B cell (primary cell): ENCODE data around the gene RIC8A. TPM values are rescaled to one million over a fixed set of nuclear protein-coding genes. Genes with fewer than 3 reads are reported as not detected.

Source experiments
- ATAC-seq: fragments of 200-7000 bp; cut with Tn5 transposase; one replicate; pipeline ENCODE4 v1.10.0; 2021; ENCODE audit warnings: low read depth, mild to moderate bottlenecking, moderate number of reproducible peaks, moderate library complexity
- CTCF ChIA-PET: fragments of 350-600 bp; sonication (Branson Sonifier 250); formaldehyde crosslinking; loops from one replicate; lab custom pipeline; 2021; ENCODE audit warnings: antibody characterized with exemption, inconsistent platforms; lab: Charles Lee
- POLR2A ChIA-PET: fragments of 350-600 bp; sonication (Branson Sonifier 250); formaldehyde crosslinking; loops from one replicate; lab custom pipeline; 2021; ENCODE audit warnings: antibody characterized with exemption; lab: Charles Lee
- DNase-seq: peaks from one replicate; pipeline ENCODE4 v3.0.0; 2013
- H2AFZ ChIP-seq: 2 replicates; pipeline ENCODE4 v1.6.1; 2012; ENCODE audit warnings: mild to moderate bottlenecking, low read depth, low read length; ENCODE audit not compliant: insufficient read depth, poor library complexity, severe bottlenecking
- H3K27ac ChIP-seq, 2 donors: 1 replicate in 1 of 2; 2 replicates in 1 of 2; pipeline ENCODE4 v1.5.1; 2012 to 2013; ENCODE audit warnings: low read length in 2 of 2, mild to moderate bottlenecking in 2 of 2, moderate library complexity in 1 of 2
- H3K27me3 ChIP-seq, 4 experiments: fragments of 200-600 bp in 1 of 4; sonication (generic) in 1 of 4; replicated peaks in 1 of 4; 1 replicate in 2 of 4; 2 replicates in 2 of 4; pipeline versions ENCODE4 v1.6.1 to v1.7.0; 2013 to 2016; ENCODE audit warnings: low read length in 3 of 4, mild to moderate bottlenecking in 2 of 4, mixed read lengths in 1 of 4, moderate library complexity in 1 of 4; ENCODE audit not compliant: insufficient read depth in 4 of 4, control insufficient read depth in 3 of 4; ENCODE audit errors: control extremely low read depth in 1 of 4
- H3K36me3 ChIP-seq, 2 experiments: replicated peaks in 1 of 2; 1 replicate in 1 of 2; 2 replicates in 1 of 2; pipeline versions ENCODE4 v1.6.1 to v1.7.1; 2013; ENCODE audit warnings: low read length in 1 of 2; ENCODE audit not compliant: insufficient read depth in 2 of 2, control insufficient read depth in 1 of 2; ENCODE audit errors: control extremely low read depth in 1 of 2, extremely low read depth in 1 of 2
- H3K4me1 ChIP-seq, 2 donors: fragments of 200-600 bp in 1 of 2; sonication (generic) in 1 of 2; 1 replicate in 1 of 2; 2 replicates in 1 of 2; pipeline versions ENCODE4 v1.5.1 to v1.6.1; 2013 to 2017; ENCODE audit warnings: low read length in 2 of 2; ENCODE audit not compliant: control insufficient read depth in 2 of 2, insufficient read depth in 2 of 2
- H3K4me2 ChIP-seq: replicated peaks from 2 replicates; pipeline ENCODE3; 2012; ENCODE audit warnings: mild to moderate bottlenecking, low read depth, low read length; ENCODE audit not compliant: poor library complexity, severe bottlenecking
- H3K4me3 ChIP-seq, 5 experiments: fragments of 200-600 bp in 1 of 5; sonication (generic) in 1 of 5; 1 replicate in 3 of 5; 2 replicates in 2 of 5; pipeline versions ENCODE4 v1.5.1 to v1.7.0; 2011 to 2016; ENCODE audit warnings: low read length in 4 of 5, mild to moderate bottlenecking in 4 of 5, low read depth in 2 of 5, control low read depth in 1 of 5, moderate library complexity in 1 of 5; ENCODE audit not compliant: insufficient read depth in 1 of 5; ENCODE audit errors: control extremely low read depth in 1 of 5, extremely low read depth in 1 of 5
- H3K79me2 ChIP-seq: fragments of 200-600 bp; sonication (generic); one replicate; pipeline ENCODE4 v1.6.0; 2016; ENCODE audit warnings: low read length; ENCODE audit not compliant: control insufficient read depth, insufficient read depth
- H3K9ac ChIP-seq: fragments of 200-600 bp; sonication (generic); 2 replicates; pipeline ENCODE4 v1.6.1; 2017; ENCODE audit warnings: mild to moderate bottlenecking, low read length, moderate library complexity
- H3K9me3 ChIP-seq, 3 donors: one replicate each; pipeline versions ENCODE4 v1.6.1 to v1.7.1; 2013; ENCODE audit warnings: low read length in 2 of 3; ENCODE audit not compliant: control insufficient read depth in 2 of 3, insufficient read depth in 1 of 3; ENCODE audit errors: control extremely low read depth in 1 of 3
- H4K20me1 ChIP-seq: 2 replicates; pipeline ENCODE4 v1.6.0; 2012; ENCODE audit warnings: mild to moderate bottlenecking, low read length; ENCODE audit not compliant: insufficient read depth, control insufficient read depth, poor library complexity, severe bottlenecking
- H3K27ac Mint-ChIP-seq: one replicate; pipeline ENCODE4 v1.8.0; 2021; ENCODE audit warnings: mixed read lengths
- H3K27me3 Mint-ChIP-seq: one replicate; pipeline ENCODE4 v1.8.0; 2021; ENCODE audit warnings: mixed read lengths
- H3K4me1 Mint-ChIP-seq: one replicate; pipeline ENCODE4 v1.8.0; 2021; ENCODE audit warnings: mixed read lengths
- H3K4me3 Mint-ChIP-seq: one replicate; pipeline ENCODE4 v1.8.0; 2021; ENCODE audit warnings: mixed read lengths
- H3K9me3 Mint-ChIP-seq: one replicate; pipeline ENCODE4 v1.8.0; 2022; ENCODE audit warnings: mixed read lengths; ENCODE audit not compliant: insufficient read depth
- CTCF ChIP-seq: fragments of 200-600 bp; IDR thresholded peaks from one replicate; pipeline ENCODE4 v1.8.0; 2022; ENCODE audit warnings: antibody characterized with exemption, mild to moderate bottlenecking
- EZH2 ChIP-seq: IDR thresholded peaks from 2 replicates; pipeline ENCODE4 v1.6.1; 2012; ENCODE audit warnings: borderline replicate concordance, low read depth, mild to moderate bottlenecking, moderate library complexity, low read length; ENCODE audit not compliant: insufficient read depth, poor library complexity, severe bottlenecking
- WGBS: methylation state at CpG from one replicate; pipeline ENCODE4 v1.1.5; 2013; ENCODE audit warnings: missing lambda C conversion rate; ENCODE audit not compliant: insufficient coverage; 5-methylcytosine and 5-hydroxymethylcytosine counted together
- intact Hi-C: fragments of 100-400 bp; cut with micrococcal nuclease; formaldehyde crosslinking; loops from one replicate; pipeline ENCODE4 v1.10.0; 2022
- polyA plus RNA-seq: library from polyadenylated mRNA; depleted of rRNA; stranded (reverse); fragments of >200 nt; gene quantifications from 2 replicates; pipeline ENCODE4 v1.2.3, GENCODE V29; 2012
- total RNA-seq, 2 donors: library from RNA; stranded (reverse); fragments of 120-200 nt in 1 of 2; gene quantifications; 1 replicate in 1 of 2; 2 replicates in 1 of 2; pipeline versions ENCODE4 v1.2.3 to v1.2.4, GENCODE V29; 2013 to 2022

RIC8A gene
- total and polyA plus RNA-seq, 2 donors (not counting 1 experiment from before 2014, with no cell fraction given) = 100 to 102 TPM

DNA sequence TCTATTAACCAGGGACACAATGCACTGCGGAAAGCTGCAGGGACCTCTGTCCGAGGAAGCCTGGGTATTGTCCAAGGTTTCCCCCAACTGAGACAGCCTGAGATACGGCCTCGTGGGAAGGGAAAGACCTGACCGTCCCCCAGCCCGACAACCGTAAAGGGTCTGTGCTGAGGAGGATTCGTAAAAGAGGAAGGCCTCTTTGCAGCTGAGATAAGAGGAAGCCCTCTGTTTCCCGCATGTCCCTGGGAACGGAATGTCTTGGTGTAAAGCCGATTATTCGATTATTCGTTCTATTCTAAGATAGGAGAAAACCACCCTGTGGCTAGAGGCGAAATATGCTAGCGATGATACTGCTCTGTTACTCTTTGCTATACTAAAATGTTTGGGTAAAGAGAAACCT is 5.5 kb upstream of the RIC8A start:
- POLR2A ChIA-PET = no interaction called here
- no peak overlapping the region for H3K4me3 Mint-ChIP-seq
- intact Hi-C loops = no loop called here

DNA sequence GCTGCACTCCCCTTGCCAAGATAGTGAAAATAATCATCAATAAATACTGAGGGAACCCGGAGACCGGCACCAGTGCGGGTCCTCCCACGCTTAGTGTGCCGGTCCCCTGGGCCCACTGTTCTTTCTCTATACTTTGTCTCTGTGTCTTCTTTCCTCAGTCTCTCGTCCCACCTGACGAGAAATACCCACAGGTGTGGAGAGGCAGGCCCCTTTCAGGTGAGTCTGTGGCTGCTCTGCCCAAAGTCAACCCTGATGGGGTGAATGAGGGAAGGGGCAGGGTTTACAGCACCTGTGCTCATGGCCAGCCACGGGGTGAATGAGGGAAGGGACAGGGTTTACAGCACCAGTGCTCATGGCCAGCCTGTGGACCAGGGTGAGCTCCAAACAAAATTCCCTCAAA is 5.0 kb upstream of the RIC8A start:
- POLR2A ChIA-PET = no interaction called here
- peaks cover 44% of the 10 kb centered on the region for H3K4me1 Mint-ChIP-seq
- no peak overlapping the region for H3K4me3 ChIP-seq
- no peak overlapping the region for H3K27ac ChIP-seq
- H3K9me3 Mint-ChIP-seq = no peaks in the 10 kb centered on the region
- peaks cover 55% of the 10 kb centered on the region for H4K20me1 ChIP-seq
- TF ChIP-seq EZH2 (no peak), CTCF (no peak)
- peaks cover 14 to 21% of the 10 kb centered on the region in 2 donors for H3K4me1 ChIP-seq
- H3K27me3 ChIP-seq = no peaks in the 10 kb centered on the region
- H2AFZ ChIP-seq = no peak overlapping the region
- ATAC-seq = no peak
- CTCF ChIA-PET = no interaction called here
- H3K9ac ChIP-seq = no peak overlapping the region
- peaks cover 0 to 31% of the 10 kb centered on the region in 2 experiments for H3K36me3 ChIP-seq
- no peak overlapping the region for H3K4me3 Mint-ChIP-seq
- H3K9me3 ChIP-seq = no peaks in the 10 kb centered on the region
- intact Hi-C loops = no loop called here
- WGBS = 77% methylated on average over 5 of the region's 8 CpGs
- DNase-seq = no peak
- H3K4me2 ChIP-seq = no peak overlapping the region
- no peaks in the 10 kb centered on the region for H3K27me3 Mint-ChIP-seq
- peak overlapping the region; percentile 12 for H3K27ac Mint-ChIP-seq
- H3K79me2 ChIP-seq = peaks cover 47% of the 10 kb centered on the region

More for the DNA sequence above, 5.5 kb upstream of the RIC8A start:
- peaks cover 45% of the 10 kb centered on the region for H3K79me2 ChIP-seq
- no peak overlapping the region for H3K4me3 ChIP-seq
- H3K27ac Mint-ChIP-seq = peak overlapping the region; percentile 12
- no peak overlapping the region for H2AFZ ChIP-seq
- H3K4me2 ChIP-seq = no peak overlapping the region
- no peaks in the 10 kb centered on the region for H3K27me3 ChIP-seq
- no peaks in the 10 kb centered on the region for H3K27me3 Mint-ChIP-seq
- peaks cover 0 to 31% of the 10 kb centered on the region in 2 experiments for H3K36me3 ChIP-seq
- H3K27ac ChIP-seq = no peak overlapping the region
- H4K20me1 ChIP-seq = peaks cover 55% of the 10 kb centered on the region
- no peaks in the 10 kb centered on the region for H3K9me3 Mint-ChIP-seq
- H3K9me3 ChIP-seq = no peaks in the 10 kb centered on the region
- H3K4me1 Mint-ChIP-seq = peaks cover 39% of the 10 kb centered on the region
- CTCF ChIA-PET = no interaction called here
- 31% methylated on average over 12 of the region's 15 CpGs for WGBS
- TF ChIP-seq EZH2 (no peak), CTCF (no peak)
- ATAC-seq = no peak
- no peak for DNase-seq
- peaks cover 14 to 21% of the 10 kb centered on the region in 2 donors for H3K4me1 ChIP-seq
- H3K9ac ChIP-seq = no peak overlapping the region
